ENCODE results near the gene CINP. TPM values are rescaled to one million over a fixed set of nuclear protein-coding genes. Genes with fewer than 3 reads are reported as not detected.

The CINP gene
- total RNA-seq, 4 donors from 2014 or later: 5.8 to 29.9 (median 24.8) TPM

- TF ChIP-seq CTCF (IDR thresholded peaks at IDR 0.05) (no peak), POLR2A (IDR thresholded peaks at IDR 0.05) (no peak)
- Histone ChIP-seq H3K27me3 (no peaks in the 10 kb centered on the region), H3K9me3 (no peaks in the 10 kb centered on the region), H3K36me3 (no peaks in the 10 kb centered on the region), H3K4me1 (no peaks in the 10 kb centered on the region), H3K4me3 (no peak overlapping the region), H3K27ac (peak overlapping the region in 1 of 4 donors; percentile 1)
- DNase-seq: no peak
These were observed 7.7 kb upstream of the CINP start for GRCh38 chr14:102370305-102370809.

- no peaks in the 10 kb centered on the region for H3K27me3 ChIP-seq
- no peaks in the 10 kb centered on the region for H3K9me3 ChIP-seq
- H3K4me3 ChIP-seq: peak overlapping the region; percentile 64 to 90 (median 82)
- H3K4me1 ChIP-seq: peaks cover 0 to 17% (median 5%) of the 10 kb centered on the region in 4 donors
- no peak for TF ChIP-seq CTCF (IDR thresholded peaks at IDR 0.05)
- no peak for TF ChIP-seq POLR2A (IDR thresholded peaks at IDR 0.05)
- DNase-seq: peak in 2 of 3 donors; percentile 32 to 62
- H3K36me3 ChIP-seq: peaks cover 0 to 6% (median 0%) of the 10 kb centered on the region in 3 donors
- H3K27ac ChIP-seq: peak overlapping the region; percentile 83 to 90 (median 88)
These were observed 673 bp upstream of the CINP start for GRCh38 chr14:102363182-102363943.

GRCh38 chr14:102362084-102362483 lies 606 bp downstream of the CINP start:
- Histone ChIP-seq H3K4me1 (peaks cover 0 to 17% (median 5%) of the 10 kb centered on the region in 4 donors), H3K27ac (peak overlapping the region; percentile 83 to 90 (median 88)), H3K36me3 (peaks cover 0 to 18% (median 0%) of the 10 kb centered on the region in 3 donors), H3K9me3 (no peaks in the 10 kb centered on the region), H3K4me3 (peak overlapping the region; percentile 64 to 90 (median 82)), H3K27me3 (no peaks in the 10 kb centered on the region)
- DNase-seq: no peak
- no peak for TF ChIP-seq CTCF (IDR thresholded peaks at IDR 0.05)
- no peak for TF ChIP-seq POLR2A (IDR thresholded peaks at IDR 0.05)

DNA sequence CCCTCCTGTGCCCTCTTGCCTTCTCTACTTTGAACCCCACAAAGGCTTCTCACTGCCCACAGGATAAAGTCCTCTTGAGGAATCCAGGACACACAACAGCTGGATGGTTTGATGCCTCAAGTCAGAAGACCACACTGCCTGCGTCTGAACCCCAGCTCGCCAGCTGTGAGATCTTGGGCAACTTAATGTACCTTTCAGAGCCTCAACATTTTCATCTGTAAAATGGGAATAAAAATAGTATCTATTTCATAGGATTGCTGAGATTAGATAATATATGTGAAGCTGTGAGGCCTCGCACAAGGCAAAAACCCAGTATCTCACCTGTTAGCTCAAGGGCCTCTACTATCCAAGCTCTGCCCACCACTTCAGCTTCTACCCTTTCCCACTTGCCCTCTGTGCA lies 2.3 kb downstream of the CINP start:
- no peak overlapping the region for H3K27ac ChIP-seq
- peaks cover 0 to 17% (median 5%) of the 10 kb centered on the region in 4 donors for H3K4me1 ChIP-seq
- H3K27me3 ChIP-seq: no peaks in the 10 kb centered on the region
- no peak for TF ChIP-seq POLR2A (IDR thresholded peaks at IDR 0.05)
- no peak for TF ChIP-seq CTCF (IDR thresholded peaks at IDR 0.05)
- peaks cover 0 to 34% (median 0%) of the 10 kb centered on the region in 3 donors for H3K36me3 ChIP-seq
- no peak overlapping the region for H3K4me3 ChIP-seq
- no peak for DNase-seq
- H3K9me3 ChIP-seq: no peaks in the 10 kb centered on the region

DNA sequence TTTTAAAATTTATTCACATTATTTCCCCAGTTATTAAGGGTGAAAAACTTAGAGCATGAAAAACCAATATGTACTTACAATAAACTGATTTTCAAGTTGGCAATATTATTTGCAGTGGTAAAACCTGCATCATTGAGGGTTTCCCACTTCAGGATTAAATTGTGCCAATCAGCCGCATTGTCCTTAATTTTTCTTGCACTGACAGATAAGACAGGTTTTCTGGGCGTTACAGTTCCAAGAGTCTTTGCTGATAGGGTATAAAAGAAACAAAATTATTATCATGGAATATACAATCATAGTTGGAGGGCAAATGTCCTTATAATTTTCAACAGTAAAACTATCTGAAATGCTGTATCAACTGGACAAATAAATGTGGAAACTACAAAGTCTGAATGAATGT lies 3.3 kb downstream of the CINP start:
- no peak overlapping the region for H3K27ac ChIP-seq
- H3K36me3 ChIP-seq: peaks cover 0 to 44% (median 0%) of the 10 kb centered on the region in 3 donors
- H3K4me3 ChIP-seq: no peak overlapping the region
- no peaks in the 10 kb centered on the region for H3K9me3 ChIP-seq
- no peaks in the 10 kb centered on the region for H3K27me3 ChIP-seq
- DNase-seq: no peak
- peaks cover 0 to 17% (median 5%) of the 10 kb centered on the region in 4 donors for H3K4me1 ChIP-seq
- TF ChIP-seq POLR2A (IDR thresholded peaks at IDR 0.05) (no peak), CTCF (IDR thresholded peaks at IDR 0.05) (no peak)
